B cell (primary cell): ENCODE measurements around the gene RASSF9. TPM values are rescaled to one million over a fixed set of nuclear protein-coding genes. Genes with fewer than 3 reads are reported as not detected.
A peak's percentile ranks its signal among the peaks of the same experiment; 100 is the strongest.

Experiments
- ATAC-seq: fragments of 200-7000 bp; cut with Tn5 transposase; one replicate; pipeline ENCODE4 v1.10.0; 2021; ENCODE audit warnings: low read depth, mild to moderate bottlenecking, moderate number of reproducible peaks, moderate library complexity
- CTCF ChIA-PET: fragments of 350-600 bp; sonication (Branson Sonifier 250); formaldehyde crosslinking; loops from one replicate; lab custom pipeline; 2021; ENCODE audit warnings: antibody characterized with exemption, inconsistent platforms; lab: Charles Lee
- POLR2A ChIA-PET: fragments of 350-600 bp; sonication (Branson Sonifier 250); formaldehyde crosslinking; loops from one replicate; lab custom pipeline; 2021; ENCODE audit warnings: antibody characterized with exemption; lab: Charles Lee
- DNase-seq: peaks from one replicate; pipeline ENCODE4 v3.0.0; 2013
- H2AFZ ChIP-seq: 2 replicates; pipeline ENCODE4 v1.6.1; 2012; ENCODE audit warnings: mild to moderate bottlenecking, low read depth, low read length; ENCODE audit not compliant: insufficient read depth, poor library complexity, severe bottlenecking
- H3K27ac ChIP-seq, 2 donors: 1 replicate in 1 of 2; 2 replicates in 1 of 2; pipeline ENCODE4 v1.5.1; 2012 to 2013; ENCODE audit warnings: low read length in 2 of 2, mild to moderate bottlenecking in 2 of 2, moderate library complexity in 1 of 2
- H3K27me3 ChIP-seq, 4 experiments: fragments of 200-600 bp in 1 of 4; sonication (generic) in 1 of 4; replicated peaks in 1 of 4; 1 replicate in 2 of 4; 2 replicates in 2 of 4; pipeline versions ENCODE4 v1.6.1 to v1.7.0; 2013 to 2016; ENCODE audit warnings: low read length in 3 of 4, mild to moderate bottlenecking in 2 of 4, mixed read lengths in 1 of 4, moderate library complexity in 1 of 4; ENCODE audit not compliant: insufficient read depth in 4 of 4, control insufficient read depth in 3 of 4; ENCODE audit errors: control extremely low read depth in 1 of 4
- H3K36me3 ChIP-seq, 2 experiments: replicated peaks in 1 of 2; 1 replicate in 1 of 2; 2 replicates in 1 of 2; pipeline versions ENCODE4 v1.6.1 to v1.7.1; 2013; ENCODE audit warnings: low read length in 1 of 2; ENCODE audit not compliant: insufficient read depth in 2 of 2, control insufficient read depth in 1 of 2; ENCODE audit errors: control extremely low read depth in 1 of 2, extremely low read depth in 1 of 2
- H3K4me1 ChIP-seq, 2 donors: fragments of 200-600 bp in 1 of 2; sonication (generic) in 1 of 2; 1 replicate in 1 of 2; 2 replicates in 1 of 2; pipeline versions ENCODE4 v1.5.1 to v1.6.1; 2013 to 2017; ENCODE audit warnings: low read length in 2 of 2; ENCODE audit not compliant: control insufficient read depth in 2 of 2, insufficient read depth in 2 of 2
- H3K4me2 ChIP-seq: replicated peaks from 2 replicates; pipeline ENCODE3; 2012; ENCODE audit warnings: mild to moderate bottlenecking, low read depth, low read length; ENCODE audit not compliant: poor library complexity, severe bottlenecking
- H3K4me3 ChIP-seq, 5 experiments: fragments of 200-600 bp in 1 of 5; sonication (generic) in 1 of 5; 1 replicate in 3 of 5; 2 replicates in 2 of 5; pipeline versions ENCODE4 v1.5.1 to v1.7.0; 2011 to 2016; ENCODE audit warnings: low read length in 4 of 5, mild to moderate bottlenecking in 4 of 5, low read depth in 2 of 5, control low read depth in 1 of 5, moderate library complexity in 1 of 5; ENCODE audit not compliant: insufficient read depth in 1 of 5; ENCODE audit errors: control extremely low read depth in 1 of 5, extremely low read depth in 1 of 5
- H3K79me2 ChIP-seq: fragments of 200-600 bp; sonication (generic); one replicate; pipeline ENCODE4 v1.6.0; 2016; ENCODE audit warnings: low read length; ENCODE audit not compliant: control insufficient read depth, insufficient read depth
- H3K9ac ChIP-seq: fragments of 200-600 bp; sonication (generic); 2 replicates; pipeline ENCODE4 v1.6.1; 2017; ENCODE audit warnings: mild to moderate bottlenecking, low read length, moderate library complexity
- H3K9me3 ChIP-seq, 3 donors: one replicate each; pipeline versions ENCODE4 v1.6.1 to v1.7.1; 2013; ENCODE audit warnings: low read length in 2 of 3; ENCODE audit not compliant: control insufficient read depth in 2 of 3, insufficient read depth in 1 of 3; ENCODE audit errors: control extremely low read depth in 1 of 3
- H4K20me1 ChIP-seq: 2 replicates; pipeline ENCODE4 v1.6.0; 2012; ENCODE audit warnings: mild to moderate bottlenecking, low read length; ENCODE audit not compliant: insufficient read depth, control insufficient read depth, poor library complexity, severe bottlenecking
- H3K27ac Mint-ChIP-seq: one replicate; pipeline ENCODE4 v1.8.0; 2021; ENCODE audit warnings: mixed read lengths
- H3K27me3 Mint-ChIP-seq: one replicate; pipeline ENCODE4 v1.8.0; 2021; ENCODE audit warnings: mixed read lengths
- H3K4me1 Mint-ChIP-seq: one replicate; pipeline ENCODE4 v1.8.0; 2021; ENCODE audit warnings: mixed read lengths
- H3K4me3 Mint-ChIP-seq: one replicate; pipeline ENCODE4 v1.8.0; 2021; ENCODE audit warnings: mixed read lengths
- H3K9me3 Mint-ChIP-seq: one replicate; pipeline ENCODE4 v1.8.0; 2022; ENCODE audit warnings: mixed read lengths; ENCODE audit not compliant: insufficient read depth
- CTCF ChIP-seq: fragments of 200-600 bp; IDR thresholded peaks from one replicate; pipeline ENCODE4 v1.8.0; 2022; ENCODE audit warnings: antibody characterized with exemption, mild to moderate bottlenecking
- EZH2 ChIP-seq: IDR thresholded peaks from 2 replicates; pipeline ENCODE4 v1.6.1; 2012; ENCODE audit warnings: borderline replicate concordance, low read depth, mild to moderate bottlenecking, moderate library complexity, low read length; ENCODE audit not compliant: insufficient read depth, poor library complexity, severe bottlenecking
- WGBS: methylation state at CpG from one replicate; pipeline ENCODE4 v1.1.5; 2013; ENCODE audit warnings: missing lambda C conversion rate; ENCODE audit not compliant: insufficient coverage; 5-methylcytosine and 5-hydroxymethylcytosine counted together
- intact Hi-C: fragments of 100-400 bp; cut with micrococcal nuclease; formaldehyde crosslinking; loops from one replicate; pipeline ENCODE4 v1.10.0; 2022
- polyA plus RNA-seq: library from polyadenylated mRNA; depleted of rRNA; stranded (reverse); fragments of >200 nt; gene quantifications from 2 replicates; pipeline ENCODE4 v1.2.3, GENCODE V29; 2012
- total RNA-seq, 2 donors: library from RNA; stranded (reverse); fragments of 120-200 nt in 1 of 2; gene quantifications; 1 replicate in 1 of 2; 2 replicates in 1 of 2; pipeline versions ENCODE4 v1.2.3 to v1.2.4, GENCODE V29; 2013 to 2022

Gene RASSF9
- total and polyA plus RNA-seq, 2 donors (not counting 1 experiment from before 2014, with no cell fraction given) = not detected

- ChIA-PET CTCF (no interaction called here), POLR2A (no interaction called here)
- TF ChIP-seq EZH2 (no peak), CTCF (no peak)
- no peak within 1 kb of the TSS for H3K27ac Mint-ChIP-seq
- no peaks in the 10 kb centered on the region for H3K9me3 Mint-ChIP-seq
- Histone ChIP-seq H3K4me1 (no peaks in the 10 kb centered on the region), H3K36me3 (no peaks in the 10 kb centered on the region), H3K27me3 (no peaks in the 10 kb centered on the region), H4K20me1 (no peaks in the 10 kb centered on the region), H3K9me3 (no peaks in the 10 kb centered on the region), H3K4me2 (no peak within 1 kb of the TSS), H2AFZ (no peak within 1 kb of the TSS), H3K9ac (no peak within 1 kb of the TSS), H3K27ac (no peak within 1 kb of the TSS), H3K79me2 (no peaks in the 10 kb centered on the region), H3K4me3 (no peak within 1 kb of the TSS)
- 56% methylated on average over 3 of the region's 3 CpGs for WGBS
- H3K27me3 Mint-ChIP-seq = no peaks in the 10 kb centered on the region
- ATAC-seq = no peak
- intact Hi-C loops = no loop called here
- no peak within 1 kb of the TSS for H3K4me3 Mint-ChIP-seq
- DNase-seq = peak; percentile 6
- no peaks in the 10 kb centered on the region for H3K4me1 Mint-ChIP-seq
Measured at GRCh38 chr12:85874031-85874461, 37.8 kb upstream of the RASSF9 start, which contains the start of gene NTS. Gene NTS, plus strand, starts transcription at chr12:85874295. Its CDS starts 109 bp downstream, at chr12:85874404.

DNA sequence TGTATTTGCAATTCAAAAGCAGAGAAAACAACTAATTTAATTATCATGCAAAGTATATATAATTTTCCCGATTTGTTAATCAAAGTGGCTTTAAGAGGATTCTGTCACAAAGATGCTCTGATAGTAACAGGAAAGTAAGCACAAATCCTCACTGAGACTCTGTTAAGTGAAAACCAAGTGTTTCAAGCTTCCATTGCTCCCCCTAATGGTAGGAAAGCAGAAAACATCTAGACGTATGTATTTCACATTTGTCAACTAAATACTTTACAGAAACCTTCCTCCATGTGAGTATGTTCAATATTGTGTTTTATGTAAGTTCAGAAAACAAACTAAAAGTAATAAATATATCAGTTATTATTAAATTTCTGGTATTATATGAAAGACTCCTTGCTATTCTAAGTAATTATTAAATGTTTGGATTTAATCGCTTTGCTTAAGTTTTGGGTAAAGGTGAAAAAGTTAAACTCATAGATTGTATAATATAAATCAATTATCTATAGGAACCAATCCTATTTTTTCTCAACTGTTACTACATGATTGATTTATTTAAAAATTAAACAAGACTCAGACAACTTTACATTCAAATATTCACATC, 36.4 kb upstream of the RASSF9 start:
- TF ChIP-seq EZH2 (no peak), CTCF (peak; percentile 84)
- Histone ChIP-seq H3K27me3 (no peaks in the 10 kb centered on the region), H3K9ac (no peak overlapping the region), H3K27ac (no peak overlapping the region), H3K9me3 (no peaks in the 10 kb centered on the region), H2AFZ (no peak overlapping the region), H3K4me2 (no peak overlapping the region), H3K36me3 (no peaks in the 10 kb centered on the region), H3K4me3 (no peak overlapping the region), H3K4me1 (no peaks in the 10 kb centered on the region), H3K79me2 (no peaks in the 10 kb centered on the region), H4K20me1 (no peaks in the 10 kb centered on the region)
- no peak for ATAC-seq
- Mint-ChIP-seq H3K27ac (no peak overlapping the region), H3K4me1 (no peaks in the 10 kb centered on the region), H3K27me3 (no peaks in the 10 kb centered on the region), H3K9me3 (no peaks in the 10 kb centered on the region), H3K4me3 (no peak overlapping the region)
- CTCF ChIA-PET = interaction anchor here (1.1 to 1.5 kb wide), 2 partner anchors 10 to 339 kb away, joined by 3 to 4 read pairs; no protein-coding TSS in a partner anchor
- intact Hi-C loops = loop anchor here (2.0 kb wide), 1 partner anchor 998 kb away; no protein-coding TSS in a partner anchor
- no CpG with 5 or more reads among the region's 3 CpGs for WGBS
- DNase-seq = peak; percentile 28
- POLR2A ChIA-PET = no interaction called here
